ENCODE results near the gene SLC41A1. TPM values are rescaled to one million over a fixed set of nuclear protein-coding genes. Genes with fewer than 3 reads are reported as not detected.

SLC41A1 gene
- total RNA-seq, 2 experiments from 2014 or later: 23.8 to 26.4 TPM

GRCh38 chr1:205783904-205784303 is 29.1 kb downstream of the SLC41A1 start:
- no peaks in the 10 kb centered on the region for H3K27me3 ChIP-seq (ENCODE audit: control insufficient read depth in 1 of 2, insufficient read depth in 2 of 2, low read length in 2 of 2)
- H3K27ac ChIP-seq (ENCODE audit: low read depth in 1 of 2, low read length in 2 of 2): no peak overlapping the region
- no peaks in the 10 kb centered on the region for H3K9me3 ChIP-seq (ENCODE audit: control insufficient read depth in 1 of 2, insufficient read depth in 1 of 2, low read length in 2 of 2)
- Mint-ChIP-seq H3K4me1 (ENCODE audit: low read depth) (peaks cover 7% of the 10 kb centered on the region), H3K27ac (no peak overlapping the region), H3K36me3 (ENCODE audit: low read depth) (no peaks in the 10 kb centered on the region), H3K27me3 (no peaks in the 10 kb centered on the region), H3K4me3 (no peak overlapping the region), H3K9me3 (no peaks in the 10 kb centered on the region)
- no peak for TF ChIP-seq CTCF (IDR thresholded peaks at IDR 0.05)
- intact Hi-C loops (cut with DNase I, micrococcal nuclease): loop anchor here (2.0 to 5.0 kb wide), 2 partner anchors 125 to 192 kb away; no protein-coding TSS in a partner anchor
- no peak for DNase-seq
- H3K4me1 ChIP-seq (ENCODE audit: insufficient read depth, low read length): peaks cover 8% of the 10 kb centered on the region
- no peaks in the 10 kb centered on the region for H3K36me3 ChIP-seq (ENCODE audit: insufficient read depth, low read length)
- POLR2A ChIA-PET: interaction anchor here (1.6 kb wide), 1 partner anchor 9 kb away, joined by 4 read pairs; the partner anchor contains the start of gene RAB29
- ATAC-seq (ENCODE audit: poor library complexity): no peak
- CTCF ChIA-PET: interaction anchor here (2.8 kb wide), 1 partner anchor 193 kb away, joined by 9 read pairs; no protein-coding TSS in a partner anchor
- no peak overlapping the region for H3K4me3 ChIP-seq (ENCODE audit: low read length)

GRCh38 chr1:205783433-205783795 is 29.6 kb downstream of the SLC41A1 start:
- Histone ChIP-seq H3K4me3 (ENCODE audit: low read length) (no peak overlapping the region), H3K9me3 (ENCODE audit: control insufficient read depth in 1 of 2, insufficient read depth in 1 of 2, low read length in 2 of 2) (no peaks in the 10 kb centered on the region), H3K4me1 (ENCODE audit: insufficient read depth, low read length) (peaks cover 8% of the 10 kb centered on the region), H3K36me3 (ENCODE audit: insufficient read depth, low read length) (no peaks in the 10 kb centered on the region), H3K27ac (ENCODE audit: low read depth in 1 of 2, low read length in 2 of 2) (no peak overlapping the region), H3K27me3 (ENCODE audit: control insufficient read depth in 1 of 2, insufficient read depth in 2 of 2, low read length in 2 of 2) (no peaks in the 10 kb centered on the region)
- Mint-ChIP-seq H3K4me3 (no peak overlapping the region), H3K9me3 (no peaks in the 10 kb centered on the region), H3K27me3 (no peaks in the 10 kb centered on the region), H3K4me1 (ENCODE audit: low read depth) (peaks cover 7% of the 10 kb centered on the region), H3K27ac (no peak overlapping the region), H3K36me3 (ENCODE audit: low read depth) (no peaks in the 10 kb centered on the region)
- ChIA-PET CTCF (interaction anchor here (0.7 to 1.6 kb wide), 2 partner anchors 8 to 125 kb away, joined by 4 read pairs; no protein-coding TSS in a partner anchor), POLR2A (no interaction called here)
- ATAC-seq (ENCODE audit: poor library complexity): no peak
- TF ChIP-seq CTCF (IDR thresholded peaks at IDR 0.05): no peak
- intact Hi-C loops (cut with DNase I, micrococcal nuclease): loop anchor here (2.0 to 5.0 kb wide), 2 partner anchors 125 to 191 kb away; no protein-coding TSS in a partner anchor
- DNase-seq: no peak

- DNase-seq: peak in 3 of 14 experiments; percentile 31 to 54 (median 34)
- Mint-ChIP-seq H3K36me3 (ENCODE audit: low read depth) (no peaks in the 10 kb centered on the region), H3K4me3 (no peak overlapping the region), H3K27ac (no peak overlapping the region), H3K4me1 (ENCODE audit: low read depth) (peaks cover 7% of the 10 kb centered on the region), H3K27me3 (no peaks in the 10 kb centered on the region), H3K9me3 (no peaks in the 10 kb centered on the region)
- no peak for TF ChIP-seq CTCF (IDR thresholded peaks at IDR 0.05)
- no peaks in the 10 kb centered on the region for H3K9me3 ChIP-seq (ENCODE audit: control insufficient read depth in 1 of 2, insufficient read depth in 1 of 2, low read length in 2 of 2)
- no peak overlapping the region for H3K4me3 ChIP-seq (ENCODE audit: low read length)
- peak; percentile 81 for ATAC-seq (ENCODE audit: poor library complexity)
- peaks cover 8% of the 10 kb centered on the region for H3K4me1 ChIP-seq (ENCODE audit: insufficient read depth, low read length)
- H3K27me3 ChIP-seq (ENCODE audit: control insufficient read depth in 1 of 2, insufficient read depth in 2 of 2, low read length in 2 of 2): no peaks in the 10 kb centered on the region
- POLR2A ChIA-PET: interaction anchor here (0.5 to 1.7 kb wide), 5 partner anchors 8 to 191 kb away, joined by 3 to 7 read pairs (median 4); partner anchors contain the start of gene NUCKS1
- CTCF ChIA-PET: interaction anchor here (0.7 to 2.1 kb wide), 6 partner anchors 9 to 195 kb away, joined by 3 to 8 read pairs (median 4); no protein-coding TSS in a partner anchor
- H3K27ac ChIP-seq (ENCODE audit: low read depth in 1 of 2, low read length in 2 of 2): no peak overlapping the region
- H3K36me3 ChIP-seq (ENCODE audit: insufficient read depth, low read length): no peaks in the 10 kb centered on the region
- intact Hi-C loops (cut with DNase I, micrococcal nuclease): loop anchor here (1.0 to 5.0 kb wide), 3 partner anchors 72 to 191 kb away; no protein-coding TSS in a partner anchor
These were observed 30.2 kb downstream of the SLC41A1 start for GRCh38 chr1:205782627-205783432.
